Osteocyte (in vitro differentiated cells): ENCODE data around the gene PDCD1. TPM values are rescaled to one million over a fixed set of nuclear protein-coding genes. Genes with fewer than 3 reads are reported as not detected.
"Not testable (repeated sequence)": the region's sequence is repeated elsewhere in the genome, so short reads cannot be mapped to it uniquely, and the experiment has no call there.

ENCODE experiments used
- DNase-seq: peaks from one replicate; pipeline ENCODE4 v3.0.0; 2021; ENCODE audit warnings: mixed read lengths; ENCODE audit not compliant: unreplicated experiment; ENCODE audit errors: extremely low spot score
- H3K27ac Mint-ChIP-seq: one replicate; pipeline ENCODE4 v1.8.0; 2021; ENCODE audit warnings: mild to moderate bottlenecking, mixed read lengths; ENCODE audit not compliant: unreplicated experiment
- H3K27me3 Mint-ChIP-seq: one replicate; pipeline ENCODE4 v1.8.0; 2021; ENCODE audit warnings: mixed read lengths; ENCODE audit not compliant: unreplicated experiment
- H3K36me3 Mint-ChIP-seq: one replicate; pipeline ENCODE4 v1.8.0; 2021; ENCODE audit warnings: mixed read lengths; ENCODE audit not compliant: unreplicated experiment
- H3K4me1 Mint-ChIP-seq: one replicate; pipeline ENCODE4 v1.8.0; 2021; ENCODE audit warnings: mixed read lengths; ENCODE audit not compliant: unreplicated experiment
- H3K4me3 Mint-ChIP-seq: one replicate; pipeline ENCODE4 v1.8.0; 2021; ENCODE audit warnings: mild to moderate bottlenecking, moderate library complexity, mixed read lengths; ENCODE audit not compliant: unreplicated experiment
- H3K9me3 Mint-ChIP-seq: one replicate; pipeline ENCODE4 v1.8.0; 2021; ENCODE audit warnings: mixed read lengths; ENCODE audit not compliant: unreplicated experiment
- total RNA-seq: library from RNA; stranded (reverse); gene quantifications from 2 replicates; pipeline ENCODE4 v1.2.1, GENCODE V29; 2021
- TF ChIP-seq, protein P1 (sequence below): fragments of 200-600 bp; sonication (generic); IDR thresholded peaks from 2 replicates; pipeline ENCODE4 v1.5.0; 2021; ENCODE audit warnings: antibody characterized with exemption, mild to moderate bottlenecking, moderate library complexity

PDCD1 gene
- total RNA-seq, 1 donor from 2014 or later = not detected

DNA sequence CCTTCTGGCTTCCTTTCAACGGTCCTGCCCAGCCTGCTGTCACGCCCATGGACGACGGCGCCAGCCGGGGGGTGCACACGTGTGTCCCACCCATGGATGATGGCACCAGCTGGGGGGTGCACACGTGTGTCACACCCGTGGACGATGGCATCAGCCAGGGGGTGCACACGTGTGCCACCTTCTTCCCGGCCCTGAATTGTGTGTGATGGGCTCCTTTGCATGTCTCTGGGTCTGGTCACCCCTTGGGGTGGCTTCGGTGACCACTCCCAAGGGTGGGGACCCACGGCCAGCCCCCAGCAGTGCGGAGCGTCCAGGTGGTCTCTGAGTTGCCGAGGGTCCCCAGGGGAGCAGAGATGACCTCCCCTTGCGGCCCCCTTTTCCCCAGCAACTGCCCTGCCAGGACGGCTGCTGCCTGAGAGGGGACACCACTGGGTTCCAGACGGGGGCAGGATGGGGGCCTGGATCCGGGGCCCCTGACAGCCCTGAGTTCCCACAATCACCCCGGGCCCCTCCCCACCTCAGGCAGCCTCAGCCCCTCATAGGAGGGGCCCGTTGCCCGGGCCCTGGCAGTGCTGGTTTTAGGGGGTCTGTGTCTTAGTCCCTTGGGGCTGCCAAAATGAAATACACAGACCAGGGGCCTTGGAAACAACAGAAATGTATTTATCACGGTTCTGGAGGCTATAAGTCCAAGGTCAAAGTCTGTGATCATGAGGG is 40.3 kb downstream of the PDCD1 start:
- H3K36me3 Mint-ChIP-seq = no peaks in the 10 kb centered on the region
- DNase-seq = no peak
- no peaks in the 10 kb centered on the region for H3K27me3 Mint-ChIP-seq

DNA sequence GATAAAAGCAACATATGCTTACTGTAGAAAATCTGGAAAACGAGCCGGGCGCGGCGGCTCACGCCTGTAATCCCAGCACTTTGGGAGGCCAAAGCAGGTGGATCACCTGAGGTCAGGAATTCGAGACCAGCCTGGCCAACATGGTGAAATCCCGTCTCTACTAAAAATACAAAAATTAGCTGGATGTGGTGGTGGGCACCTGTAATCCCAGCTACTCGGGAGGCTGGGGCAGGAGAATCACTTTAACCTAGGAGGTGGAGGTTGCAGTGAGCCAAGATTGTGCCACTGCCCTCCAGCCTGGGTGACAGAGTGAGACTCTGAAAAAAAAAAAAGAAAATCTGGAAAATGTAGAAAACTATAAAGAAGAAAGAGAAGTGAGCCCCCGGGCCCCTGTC is 40.9 kb downstream of the PDCD1 start:
- not testable (repeated sequence) for DNase-seq, H3K9me3 Mint-ChIP-seq, H3K4me1 Mint-ChIP-seq, H3K27ac Mint-ChIP-seq, H3K27me3 Mint-ChIP-seq, H3K4me3 Mint-ChIP-seq, H3K36me3 Mint-ChIP-seq

More for the DNA sequence above, 40.3 kb downstream of the PDCD1 start:
- H3K27ac Mint-ChIP-seq = no peak overlapping the region
- TF ChIP-seq, protein P1, sequence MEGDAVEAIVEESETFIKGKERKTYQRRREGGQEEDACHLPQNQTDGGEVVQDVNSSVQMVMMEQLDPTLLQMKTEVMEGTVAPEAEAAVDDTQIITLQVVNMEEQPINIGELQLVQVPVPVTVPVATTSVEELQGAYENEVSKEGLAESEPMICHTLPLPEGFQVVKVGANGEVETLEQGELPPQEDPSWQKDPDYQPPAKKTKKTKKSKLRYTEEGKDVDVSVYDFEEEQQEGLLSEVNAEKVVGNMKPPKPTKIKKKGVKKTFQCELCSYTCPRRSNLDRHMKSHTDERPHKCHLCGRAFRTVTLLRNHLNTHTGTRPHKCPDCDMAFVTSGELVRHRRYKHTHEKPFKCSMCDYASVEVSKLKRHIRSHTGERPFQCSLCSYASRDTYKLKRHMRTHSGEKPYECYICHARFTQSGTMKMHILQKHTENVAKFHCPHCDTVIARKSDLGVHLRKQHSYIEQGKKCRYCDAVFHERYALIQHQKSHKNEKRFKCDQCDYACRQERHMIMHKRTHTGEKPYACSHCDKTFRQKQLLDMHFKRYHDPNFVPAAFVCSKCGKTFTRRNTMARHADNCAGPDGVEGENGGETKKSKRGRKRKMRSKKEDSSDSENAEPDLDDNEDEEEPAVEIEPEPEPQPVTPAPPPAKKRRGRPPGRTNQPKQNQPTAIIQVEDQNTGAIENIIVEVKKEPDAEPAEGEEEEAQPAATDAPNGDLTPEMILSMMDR = no peak
- no peak overlapping the region for H3K4me3 Mint-ChIP-seq
- no peaks in the 10 kb centered on the region for H3K9me3 Mint-ChIP-seq
- no peaks in the 10 kb centered on the region for H3K4me1 Mint-ChIP-seq

- Mint-ChIP-seq H3K4me1 (no peaks in the 10 kb centered on the region), H3K27me3 (no peaks in the 10 kb centered on the region), H3K36me3 (no peaks in the 10 kb centered on the region), H3K4me3 (no peak overlapping the region), H3K27ac (no peak overlapping the region), H3K9me3 (no peaks in the 10 kb centered on the region)
- TF ChIP-seq, protein P1 = no peak
- DNase-seq = no peak
Measured at GRCh38 chr2:241817126-241817820, 41.4 kb downstream of the PDCD1 start.

DNA sequence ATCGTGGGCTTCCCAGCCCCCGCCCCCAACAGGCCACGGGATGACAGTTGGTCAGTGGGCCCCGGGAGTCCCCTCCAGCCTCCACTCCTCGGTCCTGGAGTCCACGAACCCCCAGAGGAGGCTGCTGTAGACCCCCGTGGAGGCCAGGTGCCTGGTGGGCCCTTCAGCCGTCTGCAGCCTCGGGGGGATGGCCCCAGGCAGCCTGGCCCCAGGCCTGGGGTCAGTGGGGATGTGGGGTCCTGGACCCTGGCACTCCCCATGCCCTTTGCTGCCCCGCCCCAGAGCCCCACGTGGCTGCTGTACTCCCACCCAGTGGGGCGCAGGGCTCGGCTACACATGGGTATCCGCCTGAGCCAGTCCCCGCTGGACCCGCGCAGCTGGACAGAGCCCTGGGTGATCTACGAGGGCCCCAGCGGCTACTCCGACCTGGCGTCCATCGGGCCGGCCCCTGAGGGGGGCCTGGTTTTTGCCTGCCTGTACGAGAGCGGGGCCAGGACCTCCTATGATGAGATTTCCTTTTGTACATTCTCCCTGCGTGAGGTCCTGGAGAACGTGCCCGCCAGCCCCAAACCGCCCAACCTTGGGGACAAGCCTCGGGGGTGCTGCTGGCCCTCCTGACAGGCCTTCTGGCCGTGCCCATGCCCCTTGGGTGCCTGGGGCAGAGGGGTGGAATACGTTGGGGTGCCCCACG is 42.1 kb downstream of the PDCD1 start:
- H3K36me3 Mint-ChIP-seq = no peaks in the 10 kb centered on the region
- TF ChIP-seq, protein P1 = no peak
- no peaks in the 10 kb centered on the region for H3K4me1 Mint-ChIP-seq
- no peak overlapping the region for H3K4me3 Mint-ChIP-seq
- H3K27ac Mint-ChIP-seq = no peak overlapping the region
- no peaks in the 10 kb centered on the region for H3K9me3 Mint-ChIP-seq
- H3K27me3 Mint-ChIP-seq = no peaks in the 10 kb centered on the region
- DNase-seq = no peak

GRCh38 chr2:241815477-241816430 is 42.9 kb downstream of the PDCD1 start:
- Mint-ChIP-seq H3K27me3 (no peaks in the 10 kb centered on the region), H3K4me1 (no peaks in the 10 kb centered on the region), H3K4me3 (no peak overlapping the region), H3K36me3 (no peaks in the 10 kb centered on the region), H3K9me3 (no peaks in the 10 kb centered on the region), H3K27ac (no peak overlapping the region)
- no peak for DNase-seq
- TF ChIP-seq, protein P1 = no peak
